ENCODE results near the gene CNKSR3.

- TF ChIP-seq CTCF (IDR thresholded peaks at IDR 0.05; ENCODE audit: low read length) = no peak
- no peak for TF ChIP-seq EZH2 (IDR thresholded peaks at IDR 0.05; ENCODE audit: borderline replicate concordance, low read length)
Measured at GRCh38 chr6:154478021-154478700, 32.3 kb downstream of the CNKSR3 start.
